Testis (tissue), 3 donors: ENCODE data around the gene HPCAL4. TPM values are rescaled to one million over a fixed set of nuclear protein-coding genes. Genes with fewer than 3 reads are reported as not detected.

ENCODE experiments used
- DNase-seq: peaks from one replicate; pipeline ENCODE4 v3.0.0-alpha.2; 2019
- H3K27ac ChIP-seq, 2 donors: fragments of 200-600 bp; sonication (generic); one replicate each; pipeline ENCODE4 v1.5.1; 2019
- H3K27me3 ChIP-seq: fragments of 200-600 bp; sonication (generic); one replicate; pipeline ENCODE4 v1.5.1; 2019
- H3K36me3 ChIP-seq: fragments of 200-600 bp; sonication (generic); one replicate; pipeline ENCODE4 v1.5.1; 2017; ENCODE audit warnings: low read depth; ENCODE audit errors: missing control alignments
- H3K4me1 ChIP-seq: fragments of 200-600 bp; sonication (generic); one replicate; pipeline ENCODE4 v1.5.1; 2019
- H3K4me3 ChIP-seq, 2 donors: fragments of 200-600 bp; sonication (generic); one replicate each; pipeline ENCODE4 v1.5.1; 2017 to 2019
- H3K9me3 ChIP-seq: fragments of 200-600 bp; sonication (generic); one replicate; pipeline ENCODE4 v1.5.1; 2017
- CTCF ChIP-seq, 3 experiments: fragments of 450-650 bp in 2 of 3; fragments of 200-600 bp in 1 of 3; sonication (generic) in 1 of 3; IDR thresholded peaks; one replicate each; pipeline ENCODE4 v1.5.1; 2016 to 2019; ENCODE audit warnings: antibody characterized with exemption in 3 of 3, mild to moderate bottlenecking in 2 of 3, moderate library complexity in 1 of 3
- POLR2A ChIP-seq: fragments of 450-650 bp; IDR thresholded peaks from one replicate; pipeline ENCODE4 v1.6.1; 2017; ENCODE audit warnings: antibody characterized with exemption, mild to moderate bottlenecking, moderate library complexity
- WGBS, 2 donors: methylation state at CpG; one replicate each; pipeline ENCODE4 v1.1.5; 2018; 5-methylcytosine and 5-hydroxymethylcytosine counted together
- intact Hi-C: fragments of 100-400 bp; cut with DNase I; formaldehyde crosslinking; loops from one replicate; pipeline ENCODE4 v1.15.1; 2023; ENCODE audit warnings: low total_unique reads
- polyA plus RNA-seq: library from polyadenylated mRNA; stranded (reverse); fragments of 350-450 nt; fragmentation: Illumina TruSeq; extraction: RNeasy Lipid Tissue Mini Kit (QIAGEN cat#74804); gene quantifications from one replicate; pipeline ENCODE4 v1.2.3, GENCODE V29; 2014; ENCODE audit warnings: low read depth, low replicate concordance; ENCODE audit not compliant: insufficient read depth
- total RNA-seq, 2 donors: library from RNA; depleted of rRNA; stranded (reverse); fragments of >200 nt; gene quantifications; one replicate each; pipeline ENCODE4 v1.2.3, GENCODE V29; 2016

The HPCAL4 gene
- total and polyA plus RNA-seq, 3 donors from 2014 or later, result 6.9 to 24.5 (median 17.3) TPM

GRCh38 chr1:39689214-39689613 lies 2.0 kb downstream of the HPCAL4 start:
- 82 to 85% methylated on average over 2 of the region's 2 CpGs for WGBS, 2 donors
- no peaks in the 10 kb centered on the region for H3K36me3 ChIP-seq
- intact Hi-C loops, result no loop called here
- H3K27me3 ChIP-seq, result no peaks in the 10 kb centered on the region
- H3K4me3 ChIP-seq, result no peak overlapping the region
- TF ChIP-seq POLR2A (no peak), CTCF (IDR thresholded peaks at IDR 0.05) (no peak)
- no peak for DNase-seq
- peaks cover 16% of the 10 kb centered on the region for H3K4me1 ChIP-seq
- no peaks in the 10 kb centered on the region for H3K9me3 ChIP-seq
- no peak overlapping the region for H3K27ac ChIP-seq

DNA sequence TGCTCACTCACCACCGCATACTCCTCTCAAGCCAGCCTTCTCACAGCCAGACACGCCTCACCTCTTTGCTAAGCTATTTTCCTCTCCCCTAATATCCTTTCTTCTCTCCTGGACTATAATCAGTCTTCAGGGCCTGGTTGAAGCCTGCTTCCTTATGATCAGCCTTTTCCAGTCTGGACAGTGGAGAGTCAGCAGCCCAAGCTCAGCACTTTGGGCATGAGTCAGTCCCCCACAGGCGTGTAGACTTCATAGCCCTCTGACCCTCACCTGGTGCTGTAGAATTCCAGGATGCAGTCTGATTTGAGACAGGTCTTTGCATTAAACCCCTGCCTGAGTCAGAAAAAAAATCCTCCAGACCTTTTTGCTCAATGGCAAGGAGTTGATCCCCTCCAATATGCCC lies 2.5 kb downstream of the HPCAL4 start:
- 88 to 91% methylated on average over 3 of the region's 3 CpGs for WGBS, 2 donors
- Histone ChIP-seq H3K9me3 (no peaks in the 10 kb centered on the region), H3K4me3 (no peak overlapping the region), H3K4me1 (peaks cover 16% of the 10 kb centered on the region), H3K36me3 (no peaks in the 10 kb centered on the region), H3K27ac (no peak overlapping the region), H3K27me3 (no peaks in the 10 kb centered on the region)
- intact Hi-C loops, result no loop called here
- no peak for DNase-seq
- no peak for TF ChIP-seq CTCF (IDR thresholded peaks at IDR 0.05)
- TF ChIP-seq POLR2A, result no peak

DNA sequence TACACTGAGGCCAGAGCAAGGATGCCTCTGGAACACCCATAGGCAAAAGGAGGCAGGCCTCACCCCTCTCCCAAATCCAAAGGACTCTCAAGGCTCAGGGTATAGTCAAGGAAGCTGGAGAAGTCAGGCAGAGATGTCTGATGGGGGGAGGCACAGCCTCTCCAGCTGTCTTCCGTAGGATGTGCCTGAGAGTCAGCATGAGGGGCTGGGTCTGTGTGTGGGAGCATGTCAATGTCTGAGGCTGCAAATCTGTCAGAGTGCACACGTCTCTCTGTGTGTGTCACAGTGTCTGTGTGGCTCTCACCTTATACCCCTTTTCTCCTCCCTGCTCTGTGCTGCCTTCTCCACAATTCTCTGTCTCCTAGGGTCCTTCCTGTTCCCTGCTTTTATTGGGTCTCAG lies 4.0 kb downstream of the HPCAL4 start:
- TF ChIP-seq CTCF (IDR thresholded peaks at IDR 0.05), result no peak
- TF ChIP-seq POLR2A, result no peak
- 66 to 83% methylated on average over 2 of the region's 2 CpGs for WGBS, 2 donors
- Histone ChIP-seq H3K36me3 (no peaks in the 10 kb centered on the region), H3K4me3 (no peak overlapping the region), H3K27me3 (no peaks in the 10 kb centered on the region), H3K9me3 (no peaks in the 10 kb centered on the region), H3K27ac (no peak overlapping the region), H3K4me1 (peaks cover 10% of the 10 kb centered on the region)
- DNase-seq, result no peak
- intact Hi-C loops, result no loop called here

DNA sequence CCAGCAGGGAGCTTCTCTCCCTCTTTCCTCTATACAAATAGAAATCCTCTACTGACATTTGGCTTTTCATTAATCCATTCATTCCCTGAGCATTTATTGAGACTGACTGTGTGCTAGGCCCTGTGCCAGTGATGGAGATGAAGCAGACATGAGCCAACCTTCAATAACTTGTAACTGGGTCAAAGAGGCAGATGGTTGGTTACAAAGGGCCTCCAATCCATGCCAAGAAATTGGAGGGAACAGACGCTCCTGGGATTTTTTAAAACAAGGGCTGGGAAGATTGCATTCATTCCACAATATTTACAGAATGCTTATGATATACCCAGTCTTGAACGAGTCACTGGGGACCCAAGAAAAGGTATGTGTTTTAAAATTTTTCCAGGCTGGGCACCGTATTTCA lies 6.2 kb downstream of the HPCAL4 start:
- H3K4me3 ChIP-seq, result no peak overlapping the region
- intact Hi-C loops, result no loop called here
- H3K4me1 ChIP-seq, result no peaks in the 10 kb centered on the region
- TF ChIP-seq POLR2A (no peak), CTCF (IDR thresholded peaks at IDR 0.05) (no peak)
- H3K27ac ChIP-seq, result no peak overlapping the region
- 70 to 74% methylated on average over 3 of the region's 3 CpGs for WGBS, 2 donors
- H3K9me3 ChIP-seq, result no peaks in the 10 kb centered on the region
- H3K27me3 ChIP-seq, result no peaks in the 10 kb centered on the region
- no peaks in the 10 kb centered on the region for H3K36me3 ChIP-seq
- no peak for DNase-seq

DNA sequence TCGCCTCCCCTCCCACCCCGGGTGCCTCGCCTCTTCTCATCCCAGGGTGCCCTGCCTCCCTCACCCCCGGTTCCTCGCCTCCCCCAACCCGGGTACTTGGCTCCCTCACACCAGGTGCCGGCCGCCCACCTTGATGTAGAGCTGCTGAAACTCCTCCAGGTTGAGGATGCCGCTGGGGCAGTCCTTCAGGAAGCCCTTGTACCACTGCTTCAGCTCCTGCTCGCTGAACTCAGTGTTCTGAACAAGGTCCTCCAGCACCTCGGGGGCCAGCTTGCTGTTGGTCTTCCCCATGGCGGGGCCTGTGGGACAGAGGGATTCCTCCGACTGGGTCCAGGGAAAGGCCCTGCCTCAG lies 6.9 kb downstream of the HPCAL4 start:
- no peak for TF ChIP-seq POLR2A
- no peak for TF ChIP-seq CTCF (IDR thresholded peaks at IDR 0.05)
- 33 to 51% methylated on average over 2 to 13 of the region's 13 CpGs for WGBS, 2 donors
- no peak for DNase-seq
- Histone ChIP-seq H3K27ac (no peak overlapping the region), H3K4me3 (peak overlapping the region in 1 of 2 donors; percentile 25), H3K4me1 (no peaks in the 10 kb centered on the region), H3K27me3 (no peaks in the 10 kb centered on the region), H3K9me3 (no peaks in the 10 kb centered on the region), H3K36me3 (no peaks in the 10 kb centered on the region)
- intact Hi-C loops, result no loop called here
